ENCODE measurements around the gene PRKAB1.
"Not testable (repeated sequence)": the region's sequence is repeated elsewhere in the genome, so short reads cannot be mapped to it uniquely, and the experiment has no call there.

PRKAB1 gene

DNA sequence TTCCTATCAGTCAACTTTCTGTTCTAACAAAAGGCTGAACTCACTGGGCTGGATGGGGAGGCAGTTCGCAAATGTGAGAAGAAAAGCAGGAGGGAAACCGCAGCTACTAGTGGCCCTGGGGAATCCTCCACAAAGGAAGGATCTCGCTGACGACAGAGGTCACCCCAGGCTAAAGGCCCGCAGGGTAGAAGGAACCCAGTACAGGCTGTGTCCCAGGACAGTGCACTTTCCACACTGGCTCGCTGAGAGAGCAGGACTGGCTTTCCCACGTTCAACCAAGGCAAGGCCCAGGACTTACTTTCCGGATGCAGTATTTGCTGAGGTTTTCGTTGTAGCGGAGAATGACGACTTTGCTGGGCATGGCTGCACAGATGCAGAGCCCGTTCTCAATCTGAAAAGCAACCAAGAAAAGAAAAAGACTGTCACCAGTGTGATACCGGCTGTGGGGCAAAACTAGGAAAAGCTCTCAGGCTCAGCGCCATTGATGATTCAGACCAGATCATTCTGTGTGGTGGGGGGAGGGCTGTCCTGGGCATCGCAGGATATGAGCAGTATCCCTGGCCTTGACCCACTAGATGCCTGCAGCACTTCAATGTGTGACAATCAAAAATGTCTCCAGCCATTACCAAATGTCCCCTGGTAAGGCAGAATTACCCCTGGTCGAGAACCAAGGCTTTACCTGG is 36.3 kb downstream of the PRKAB1 start:
- H3K27me3 Mint-ChIP-seq (ENCODE audit: low read depth) = no peaks in the 10 kb centered on the region
- H3K9me3 Mint-ChIP-seq = no peaks in the 10 kb centered on the region
- no peak overlapping the region for H3K4me3 Mint-ChIP-seq
- peaks cover 33% of the 10 kb centered on the region for H3K36me3 Mint-ChIP-seq (ENCODE audit: low read depth)
- no peak overlapping the region for H3K27ac Mint-ChIP-seq
- no peaks in the 10 kb centered on the region for H3K4me1 Mint-ChIP-seq (ENCODE audit: low read depth)

GRCh38 chr12:119705182-119705581 is 37.2 kb downstream of the PRKAB1 start:
- H3K9me3 Mint-ChIP-seq = no peaks in the 10 kb centered on the region
- H3K27ac Mint-ChIP-seq = no peak overlapping the region
- H3K36me3 Mint-ChIP-seq (ENCODE audit: low read depth) = peaks cover 40% of the 10 kb centered on the region
- H3K4me3 Mint-ChIP-seq = no peak overlapping the region
- H3K4me1 Mint-ChIP-seq (ENCODE audit: low read depth) = no peaks in the 10 kb centered on the region
- no peaks in the 10 kb centered on the region for H3K27me3 Mint-ChIP-seq (ENCODE audit: low read depth)

GRCh38 chr12:119706427-119706826 is 38.5 kb downstream of the PRKAB1 start:
- H3K4me1 Mint-ChIP-seq (ENCODE audit: low read depth); H3K27me3 Mint-ChIP-seq (ENCODE audit: low read depth); H3K4me3 Mint-ChIP-seq; H3K27ac Mint-ChIP-seq; H3K9me3 Mint-ChIP-seq: not testable (repeated sequence)
- H3K36me3 Mint-ChIP-seq (ENCODE audit: low read depth) = peaks cover 45% of the 10 kb centered on the region

DNA sequence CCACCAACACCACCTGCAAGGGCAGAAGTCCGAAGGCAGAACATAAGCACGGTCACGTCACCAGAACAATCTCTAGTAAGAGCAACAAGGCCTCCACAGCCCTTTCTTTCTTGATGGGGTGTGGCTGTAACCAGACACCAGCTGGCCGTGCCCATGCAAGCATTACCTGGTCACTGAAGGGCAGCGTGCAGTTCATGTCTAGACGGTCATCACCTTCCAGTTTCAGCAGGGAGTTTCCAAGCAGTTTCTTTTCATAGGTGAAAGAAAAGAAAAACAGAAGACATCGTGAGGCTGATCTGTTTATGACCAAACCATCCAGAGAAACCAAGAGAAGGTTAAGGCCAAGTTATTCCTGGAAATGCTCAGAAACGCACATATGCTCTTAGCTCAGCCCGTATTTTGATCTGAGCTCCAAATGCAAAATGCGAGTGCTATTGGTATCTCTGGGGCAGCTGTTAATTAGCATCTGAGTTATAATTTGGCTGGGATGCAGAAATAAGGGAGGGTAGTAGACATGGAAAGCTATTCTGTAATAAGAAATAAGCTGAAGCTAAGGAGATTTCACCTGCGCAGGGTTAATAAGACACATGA is 42.5 kb downstream of the PRKAB1 start:
- H3K27me3 Mint-ChIP-seq (ENCODE audit: low read depth) = no peaks in the 10 kb centered on the region
- no peak overlapping the region for H3K4me3 Mint-ChIP-seq
- no peak overlapping the region for H3K27ac Mint-ChIP-seq
- no peaks in the 10 kb centered on the region for H3K9me3 Mint-ChIP-seq
- H3K36me3 Mint-ChIP-seq (ENCODE audit: low read depth) = peaks cover 61% of the 10 kb centered on the region
- H3K4me1 Mint-ChIP-seq (ENCODE audit: low read depth) = no peaks in the 10 kb centered on the region

DNA sequence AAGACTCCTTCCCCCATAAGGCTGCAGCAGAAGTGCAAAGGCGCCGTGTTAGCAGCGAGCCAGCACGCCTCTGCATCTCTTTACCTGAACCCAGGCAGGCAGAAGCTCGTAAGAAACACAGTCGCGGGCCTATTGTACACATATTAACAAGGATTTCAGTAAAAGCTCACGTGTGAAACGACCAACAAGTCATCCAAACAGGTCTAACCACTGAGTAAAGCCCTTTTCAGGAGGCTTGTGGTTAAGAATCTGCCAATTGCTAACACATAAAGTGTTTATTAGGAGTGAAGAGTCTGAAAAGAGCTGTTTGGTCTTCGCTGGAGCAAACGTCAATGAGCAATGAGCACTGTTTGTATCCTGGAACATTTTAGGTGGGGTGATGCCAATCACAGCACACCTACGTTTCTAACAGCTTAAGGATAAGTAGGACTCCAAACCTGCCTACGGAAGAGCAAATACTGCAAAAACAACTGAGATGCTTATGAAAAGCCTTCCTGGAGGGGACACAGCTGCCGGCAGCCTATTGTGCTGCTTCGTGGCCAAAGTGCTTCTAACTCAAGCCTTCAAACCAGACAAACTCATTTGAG is 43.1 kb downstream of the PRKAB1 start:
- no peaks in the 10 kb centered on the region for H3K4me1 Mint-ChIP-seq (ENCODE audit: low read depth)
- no peaks in the 10 kb centered on the region for H3K9me3 Mint-ChIP-seq
- H3K27me3 Mint-ChIP-seq (ENCODE audit: low read depth) = no peaks in the 10 kb centered on the region
- no peak overlapping the region for H3K27ac Mint-ChIP-seq
- H3K36me3 Mint-ChIP-seq (ENCODE audit: low read depth) = peaks cover 61% of the 10 kb centered on the region
- no peak overlapping the region for H3K4me3 Mint-ChIP-seq

DNA sequence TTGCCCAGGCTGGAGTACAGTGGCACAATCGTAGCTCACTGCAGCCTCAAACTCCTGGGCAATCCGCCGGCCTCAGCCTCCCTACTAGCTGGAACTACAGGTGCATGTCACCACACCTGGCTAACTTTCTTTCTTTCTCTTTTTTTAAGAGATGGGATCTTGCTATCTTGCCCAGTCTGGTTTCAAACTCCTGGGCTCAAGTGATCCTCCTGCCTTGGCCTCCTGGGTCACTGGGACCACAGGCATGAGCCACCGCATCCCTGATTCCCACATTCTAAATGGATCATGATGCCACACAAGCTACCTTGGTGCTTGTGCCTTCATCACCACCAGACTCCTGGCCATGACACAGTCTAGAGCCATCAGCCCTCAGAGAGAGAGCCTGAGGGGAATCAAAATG is 43.8 kb downstream of the PRKAB1 start:
- Mint-ChIP-seq H3K36me3 (ENCODE audit: low read depth) (peaks cover 60% of the 10 kb centered on the region), H3K27me3 (ENCODE audit: low read depth) (no peaks in the 10 kb centered on the region), H3K4me1 (ENCODE audit: low read depth) (peaks cover 5% of the 10 kb centered on the region), H3K4me3 (no peak overlapping the region), H3K9me3 (no peaks in the 10 kb centered on the region), H3K27ac (no peak overlapping the region)

DNA sequence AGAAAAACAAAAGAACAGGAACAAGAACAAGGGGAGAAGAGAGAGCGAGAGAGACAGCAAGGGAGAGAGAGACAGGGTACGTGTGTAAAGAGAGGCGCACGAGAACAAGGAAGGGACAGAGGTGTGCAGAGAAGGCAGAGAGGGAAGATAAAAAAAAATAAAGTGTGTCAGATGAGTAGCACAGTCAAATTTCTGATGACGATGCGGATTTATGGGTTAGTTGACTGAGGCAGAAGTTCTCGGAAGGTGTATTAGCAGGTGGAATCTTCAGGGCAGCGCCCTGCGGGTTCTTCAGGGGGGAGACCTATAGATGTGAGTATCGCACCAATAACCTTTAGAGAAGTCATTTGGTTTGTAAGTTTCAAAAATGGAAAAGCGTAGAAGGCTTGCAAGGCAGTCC is 44.8 kb downstream of the PRKAB1 start:
- Mint-ChIP-seq H3K27ac (no peak overlapping the region), H3K4me1 (ENCODE audit: low read depth) (peaks cover 6% of the 10 kb centered on the region)

GRCh38 chr12:119713551-119714031 is 45.7 kb downstream of the PRKAB1 start:
- Mint-ChIP-seq H3K4me3 (no peak overlapping the region), H3K9me3 (no peaks in the 10 kb centered on the region), H3K36me3 (ENCODE audit: low read depth) (peaks cover 54% of the 10 kb centered on the region), H3K27me3 (ENCODE audit: low read depth) (no peaks in the 10 kb centered on the region), H3K4me1 (ENCODE audit: low read depth) (peaks cover 6% of the 10 kb centered on the region), H3K27ac (no peak overlapping the region)

More for the DNA sequence above, 44.8 kb downstream of the PRKAB1 start:
- H3K9me3 Mint-ChIP-seq = no peaks in the 10 kb centered on the region
- H3K27me3 Mint-ChIP-seq (ENCODE audit: low read depth) = no peaks in the 10 kb centered on the region
- peaks cover 54% of the 10 kb centered on the region for H3K36me3 Mint-ChIP-seq (ENCODE audit: low read depth)
- no peak overlapping the region for H3K4me3 Mint-ChIP-seq

DNA sequence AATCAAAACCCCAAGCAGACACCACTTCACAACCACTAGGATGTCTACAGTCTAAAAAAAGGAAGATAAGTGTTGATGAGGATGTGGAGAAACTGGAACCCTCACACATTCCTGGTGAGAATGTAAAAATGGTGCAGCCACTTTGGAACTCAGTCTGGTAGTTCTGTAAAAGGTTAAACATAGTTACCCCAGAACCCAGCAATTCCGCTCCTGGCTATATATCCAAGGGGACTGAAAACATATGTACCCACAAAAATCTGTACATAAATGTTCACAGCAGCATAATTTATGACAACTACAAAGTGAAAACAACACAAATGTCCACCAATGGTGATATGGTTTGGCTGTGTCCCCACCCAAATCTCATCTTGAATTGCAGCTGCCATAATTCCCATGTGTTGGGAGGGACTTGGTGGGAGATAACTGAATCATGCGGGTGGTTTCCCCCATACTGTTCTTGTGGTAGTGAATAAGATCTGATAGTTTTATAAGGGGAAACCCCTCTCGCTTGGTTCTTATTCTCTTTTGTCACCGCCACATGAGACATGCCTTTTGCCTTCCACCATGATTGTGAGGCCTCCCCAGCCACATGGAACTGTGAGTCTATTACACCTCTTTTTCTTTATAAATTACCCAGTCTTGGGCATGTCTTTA is 46.8 kb downstream of the PRKAB1 start:
- H3K9me3 Mint-ChIP-seq = no peaks in the 10 kb centered on the region
- H3K4me1 Mint-ChIP-seq (ENCODE audit: low read depth) = peaks cover 6% of the 10 kb centered on the region
- no peak overlapping the region for H3K27ac Mint-ChIP-seq
- no peaks in the 10 kb centered on the region for H3K27me3 Mint-ChIP-seq (ENCODE audit: low read depth)
- peaks cover 56% of the 10 kb centered on the region for H3K36me3 Mint-ChIP-seq (ENCODE audit: low read depth)
- H3K4me3 Mint-ChIP-seq = no peak overlapping the region

DNA sequence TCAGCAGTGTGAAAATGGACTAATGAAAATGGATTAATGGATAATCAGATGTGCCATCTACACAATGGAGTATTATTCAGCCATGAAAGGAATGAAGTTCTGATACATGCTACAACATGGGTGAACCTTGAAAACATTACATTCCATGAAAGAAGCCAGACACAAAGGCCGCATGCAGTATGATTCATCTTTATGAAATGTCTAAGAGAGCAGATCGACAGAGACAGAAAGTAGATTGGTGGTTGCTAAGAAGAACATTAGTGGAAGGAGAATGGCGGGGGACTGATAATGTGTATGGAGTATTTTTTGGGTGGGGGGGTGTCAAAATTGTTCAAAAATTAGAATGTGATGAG is 47.3 kb downstream of the PRKAB1 start:
- Mint-ChIP-seq H3K27me3 (ENCODE audit: low read depth) (no peaks in the 10 kb centered on the region), H3K9me3 (no peaks in the 10 kb centered on the region), H3K4me1 (ENCODE audit: low read depth) (peaks cover 6% of the 10 kb centered on the region), H3K36me3 (ENCODE audit: low read depth) (peaks cover 53% of the 10 kb centered on the region), H3K27ac (no peak overlapping the region), H3K4me3 (no peak overlapping the region)

DNA sequence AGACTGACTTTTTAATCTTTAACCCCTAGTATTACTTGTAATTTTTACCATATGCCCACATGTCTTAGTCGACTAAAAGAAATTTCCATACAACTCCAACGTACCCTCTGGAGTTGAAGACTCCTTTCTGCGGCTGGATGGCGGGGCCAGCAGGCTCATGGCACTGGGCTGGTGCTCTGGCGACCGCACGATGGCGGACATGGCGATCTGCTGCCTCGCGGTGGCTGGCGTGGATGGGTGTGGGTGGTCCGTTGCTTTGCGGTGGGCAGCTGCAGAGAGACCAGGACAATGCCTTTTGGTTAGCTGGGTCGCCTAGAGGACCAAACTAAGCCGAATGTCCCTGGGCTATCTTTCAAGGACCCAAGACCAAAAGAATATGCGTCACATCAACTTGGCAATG is 50.2 kb downstream of the PRKAB1 start:
- H3K27me3 Mint-ChIP-seq (ENCODE audit: low read depth) = no peaks in the 10 kb centered on the region
- H3K27ac Mint-ChIP-seq = no peak overlapping the region
- peaks cover 7% of the 10 kb centered on the region for H3K4me1 Mint-ChIP-seq (ENCODE audit: low read depth)
- peaks cover 36% of the 10 kb centered on the region for H3K36me3 Mint-ChIP-seq (ENCODE audit: low read depth)
- H3K9me3 Mint-ChIP-seq = no peaks in the 10 kb centered on the region
- H3K4me3 Mint-ChIP-seq = no peak overlapping the region

DNA sequence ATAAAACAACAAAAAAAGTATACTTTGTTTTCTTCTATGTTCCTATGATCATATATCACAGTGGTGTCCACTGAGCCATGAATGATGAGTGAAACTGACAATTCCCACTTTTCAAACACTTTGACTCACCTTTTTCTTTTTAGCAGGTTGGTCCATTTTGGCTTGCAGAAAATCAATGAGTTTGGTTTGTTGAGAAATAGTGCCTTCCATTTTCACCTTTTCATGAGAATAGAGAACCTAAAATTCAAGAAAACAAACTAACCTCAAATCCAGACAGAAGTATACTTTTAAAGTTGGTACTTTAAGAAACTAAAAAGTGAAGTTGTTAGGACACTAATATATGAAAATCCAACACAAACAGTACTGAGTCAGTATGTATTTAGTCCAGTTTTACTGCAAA is 52.4 kb downstream of the PRKAB1 start:
- peaks cover 26% of the 10 kb centered on the region for H3K36me3 Mint-ChIP-seq (ENCODE audit: low read depth)
- H3K27me3 Mint-ChIP-seq (ENCODE audit: low read depth) = no peaks in the 10 kb centered on the region
- H3K9me3 Mint-ChIP-seq = no peaks in the 10 kb centered on the region
- H3K4me3 Mint-ChIP-seq = no peak overlapping the region
- H3K27ac Mint-ChIP-seq = no peak overlapping the region
- peaks cover 7% of the 10 kb centered on the region for H3K4me1 Mint-ChIP-seq (ENCODE audit: low read depth)

- peaks cover 7% of the 10 kb centered on the region for H3K4me1 Mint-ChIP-seq (ENCODE audit: low read depth)
- H3K4me3 Mint-ChIP-seq = no peak overlapping the region
- H3K27ac Mint-ChIP-seq = no peak overlapping the region
- H3K36me3 Mint-ChIP-seq (ENCODE audit: low read depth) = peaks cover 25% of the 10 kb centered on the region
- no peaks in the 10 kb centered on the region for H3K27me3 Mint-ChIP-seq (ENCODE audit: low read depth)
- no peaks in the 10 kb centered on the region for H3K9me3 Mint-ChIP-seq
Measured at GRCh38 chr12:119721306-119721705, 53.4 kb downstream of the PRKAB1 start.

DNA sequence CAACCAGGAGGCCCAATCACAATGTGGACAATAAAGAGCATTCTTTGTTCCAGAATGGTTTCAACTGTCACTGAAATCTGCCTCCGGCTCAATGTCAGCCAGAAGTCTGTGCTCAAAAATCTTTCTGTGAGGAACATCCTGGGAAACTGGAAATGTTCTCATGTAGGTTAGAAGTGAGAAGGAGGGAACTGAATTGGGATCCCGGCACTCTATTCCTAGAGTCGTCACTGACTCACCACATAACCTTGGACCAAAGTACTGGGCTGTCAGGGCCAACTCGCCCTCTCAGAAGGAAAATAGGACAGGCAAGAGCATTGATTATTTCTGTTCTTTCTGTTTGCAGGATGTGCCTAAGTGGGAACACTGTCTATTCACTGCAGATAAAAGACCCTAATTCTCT is 57.6 kb downstream of the PRKAB1 start:
- H3K4me1 Mint-ChIP-seq (ENCODE audit: low read depth) = peaks cover 1% of the 10 kb centered on the region

More for the DNA sequence above, 57.6 kb downstream of the PRKAB1 start:
- H3K9me3 Mint-ChIP-seq = no peaks in the 10 kb centered on the region
- H3K27ac Mint-ChIP-seq = no peak overlapping the region
- H3K36me3 Mint-ChIP-seq (ENCODE audit: low read depth) = peaks cover 16% of the 10 kb centered on the region
- no peaks in the 10 kb centered on the region for H3K27me3 Mint-ChIP-seq (ENCODE audit: low read depth)
- no peak overlapping the region for H3K4me3 Mint-ChIP-seq

Measured in T-helper 1 cell treated with Interleukin-12 subunit alpha and Interleukin-12 subunit beta and Interleukin-4 antibody, amounts not matched to agents 30 μg/mL and 1 μg/mL, for 36 hours (primary cell).